IPS-15b (cell line): ENCODE data around the gene SNCB.

Experiments
- H3K27me3 ChIP-seq: one replicate; pipeline ENCODE4 v1.6.1; 2013; ENCODE audit warnings: low read length; ENCODE audit not compliant: control insufficient read depth, insufficient read depth
- H3K36me3 ChIP-seq: one replicate; pipeline ENCODE4 v1.6.1; 2013; ENCODE audit warnings: low read length; ENCODE audit not compliant: control insufficient read depth, insufficient read depth
- H3K4me1 ChIP-seq: one replicate; pipeline ENCODE4 v1.6.1; 2013; ENCODE audit warnings: mild to moderate bottlenecking, low read length; ENCODE audit not compliant: control insufficient read depth, insufficient read depth
- H3K4me3 ChIP-seq: one replicate; pipeline ENCODE4 v1.5.1; 2013; ENCODE audit warnings: low read depth, low read length
- H3K9ac ChIP-seq: one replicate; pipeline ENCODE4 v1.6.1; 2013; ENCODE audit warnings: low read depth, mild to moderate bottlenecking, low read length
- H3K9me3 ChIP-seq: one replicate; pipeline ENCODE4 v1.6.1; 2013; ENCODE audit warnings: mild to moderate bottlenecking, low read length; ENCODE audit not compliant: control insufficient read depth, insufficient read depth

SNCB gene

GRCh38 chr5:176639208-176639607 is 8.9 kb upstream of the SNCB start:
- H3K9ac ChIP-seq = no peak overlapping the region
- H3K4me1 ChIP-seq = peaks cover 6% of the 10 kb centered on the region
- peaks cover 6% of the 10 kb centered on the region for H3K27me3 ChIP-seq
- no peaks in the 10 kb centered on the region for H3K36me3 ChIP-seq
- H3K9me3 ChIP-seq = no peaks in the 10 kb centered on the region
- H3K4me3 ChIP-seq = no peak overlapping the region

DNA sequence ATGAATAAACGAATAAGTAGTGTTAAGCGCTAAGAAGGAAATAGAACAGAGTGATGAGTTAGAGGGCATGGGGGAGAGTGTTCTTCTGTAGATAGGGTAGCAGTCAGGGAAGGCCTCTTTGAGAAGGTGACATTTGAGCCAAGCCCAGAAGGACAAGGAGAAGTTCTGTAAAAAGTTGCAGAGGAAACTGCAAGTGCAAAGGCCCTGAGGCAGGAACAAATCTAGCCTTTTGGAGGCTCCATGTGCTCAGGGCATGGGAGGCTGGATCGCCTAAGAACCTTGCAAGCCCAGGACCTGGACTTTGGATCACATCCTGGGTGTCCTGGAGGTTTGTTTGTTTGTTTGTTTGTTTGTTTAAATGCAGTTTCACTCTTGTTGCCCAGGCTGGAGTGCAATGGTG is 8.1 kb upstream of the SNCB start:
- no peak overlapping the region for H3K4me3 ChIP-seq
- no peak overlapping the region for H3K9ac ChIP-seq
- no peaks in the 10 kb centered on the region for H3K9me3 ChIP-seq
- H3K4me1 ChIP-seq = no peaks in the 10 kb centered on the region
- peaks cover 7% of the 10 kb centered on the region for H3K27me3 ChIP-seq
- no peaks in the 10 kb centered on the region for H3K36me3 ChIP-seq

DNA sequence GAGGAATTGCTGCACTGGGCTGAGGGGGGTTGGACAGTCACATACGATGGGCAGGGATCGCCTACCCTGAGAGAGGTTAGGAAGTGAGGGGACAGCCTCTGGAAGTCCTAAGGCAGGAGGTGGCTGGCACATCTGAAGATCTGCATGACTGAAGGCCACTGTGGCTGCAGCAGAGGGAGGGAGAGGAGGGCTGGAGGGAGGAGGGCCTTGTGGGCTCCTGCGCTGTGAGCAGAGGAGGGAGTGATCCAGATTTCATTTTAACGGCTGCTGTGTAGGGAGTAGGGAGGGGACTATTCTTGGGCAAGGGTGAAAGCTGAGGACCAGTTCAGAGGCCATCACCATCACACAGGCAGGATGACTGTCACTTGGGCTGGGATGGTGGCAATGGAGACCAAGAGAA is 7.2 kb upstream of the SNCB start:
- no peak overlapping the region for H3K4me3 ChIP-seq
- H3K4me1 ChIP-seq = no peaks in the 10 kb centered on the region
- no peaks in the 10 kb centered on the region for H3K36me3 ChIP-seq
- H3K27me3 ChIP-seq = peaks cover 14% of the 10 kb centered on the region
- no peaks in the 10 kb centered on the region for H3K9me3 ChIP-seq
- H3K9ac ChIP-seq = no peak overlapping the region

DNA sequence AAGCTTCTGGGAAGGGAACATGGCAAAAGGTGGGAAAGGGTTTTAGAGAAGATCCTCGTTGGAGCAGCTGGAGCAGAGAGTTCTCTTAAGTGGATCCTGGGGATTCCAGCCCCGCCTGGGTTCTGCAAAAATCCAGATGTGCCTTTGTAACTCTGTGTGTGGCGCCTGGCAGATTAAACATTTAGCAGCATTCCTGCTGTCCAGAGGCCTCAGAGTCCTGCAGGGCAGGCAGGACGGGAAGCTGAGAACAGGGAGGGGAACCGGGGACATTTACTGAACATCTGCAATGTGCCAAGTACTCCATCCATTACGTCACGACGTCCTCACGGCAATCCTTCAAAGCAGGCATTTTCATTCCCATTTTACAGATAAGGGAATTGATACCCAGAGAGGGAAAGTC is 6.1 kb upstream of the SNCB start:
- Histone ChIP-seq H3K9me3 (no peaks in the 10 kb centered on the region), H3K9ac (no peak overlapping the region), H3K27me3 (peaks cover 20% of the 10 kb centered on the region), H3K4me3 (no peak overlapping the region), H3K36me3 (no peaks in the 10 kb centered on the region), H3K4me1 (peaks cover under 1% of the 10 kb centered on the region)

DNA sequence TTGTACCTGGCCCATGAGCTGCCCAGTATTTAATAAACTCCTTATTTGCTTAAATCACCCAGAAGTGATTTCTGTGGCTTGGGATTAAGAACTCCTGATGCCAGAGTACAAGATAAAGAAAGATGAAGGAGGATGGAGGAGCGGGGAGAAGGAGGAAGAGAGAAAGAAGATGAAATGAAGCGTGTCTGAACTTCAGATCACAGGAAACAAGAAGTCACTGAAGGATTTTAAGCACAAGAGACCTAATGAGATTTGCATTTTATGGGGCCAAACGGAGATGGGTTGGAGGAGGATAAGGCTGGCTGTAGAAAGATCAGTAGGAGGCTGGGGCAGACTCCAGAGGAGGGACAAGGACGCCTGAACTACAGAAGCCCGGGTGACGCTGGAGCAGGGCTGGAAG is 3.3 kb upstream of the SNCB start:
- Histone ChIP-seq H3K4me1 (peaks cover 7% of the 10 kb centered on the region), H3K36me3 (no peaks in the 10 kb centered on the region), H3K27me3 (peaks cover 37% of the 10 kb centered on the region), H3K4me3 (no peak overlapping the region), H3K9ac (no peak overlapping the region), H3K9me3 (no peaks in the 10 kb centered on the region)

- Histone ChIP-seq H3K9me3 (no peaks in the 10 kb centered on the region), H3K4me3 (no peak overlapping the region), H3K36me3 (no peaks in the 10 kb centered on the region), H3K4me1 (peaks cover 7% of the 10 kb centered on the region), H3K9ac (no peak overlapping the region), H3K27me3 (peaks cover 42% of the 10 kb centered on the region)
These were observed 2.4 kb upstream of the SNCB start for GRCh38 chr5:176632745-176633144.

DNA sequence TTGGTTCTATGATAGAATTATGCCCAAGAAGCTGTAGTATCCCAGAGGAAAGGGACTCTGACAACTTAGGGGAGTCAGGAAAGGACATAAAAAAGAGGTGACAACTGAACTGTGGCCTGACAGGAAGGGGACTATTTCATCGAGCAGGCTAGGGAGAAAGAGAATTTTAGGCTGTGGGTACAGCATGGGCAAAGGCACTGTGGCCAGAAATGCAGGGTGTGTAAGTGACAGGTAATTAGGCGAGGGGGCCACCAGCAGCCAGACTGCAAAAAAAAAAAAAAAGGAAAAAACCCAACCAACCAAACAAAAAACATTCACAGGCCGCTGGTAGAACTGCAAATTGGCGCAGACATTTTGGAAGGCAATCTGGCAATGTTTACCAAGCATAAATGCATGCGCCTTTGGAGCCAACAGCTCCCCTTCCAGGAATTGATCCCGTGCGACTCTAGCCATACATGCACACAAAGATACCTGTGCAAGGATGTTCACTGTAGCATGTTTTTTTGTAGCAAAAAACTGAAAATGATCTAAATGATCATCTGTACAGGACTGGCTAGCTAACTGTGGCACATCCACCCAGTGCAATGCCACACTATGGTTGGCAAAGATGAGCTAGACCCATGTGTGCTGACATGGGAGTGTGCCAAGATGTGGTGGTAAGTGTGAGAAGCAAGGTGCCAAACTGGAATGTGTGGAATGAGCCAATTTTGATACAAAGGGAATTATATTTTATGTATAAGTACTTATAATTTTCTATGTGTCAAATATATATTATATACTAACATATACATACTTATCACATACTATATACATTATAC is 1.3 kb upstream of the SNCB start:
- H3K9ac ChIP-seq = no peak overlapping the region
- H3K9me3 ChIP-seq = no peaks in the 10 kb centered on the region
- H3K27me3 ChIP-seq = peaks cover 48% of the 10 kb centered on the region
- H3K4me1 ChIP-seq = peaks cover 7% of the 10 kb centered on the region
- peak overlapping the region; percentile 95 for H3K4me3 ChIP-seq
- H3K36me3 ChIP-seq = no peaks in the 10 kb centered on the region

DNA sequence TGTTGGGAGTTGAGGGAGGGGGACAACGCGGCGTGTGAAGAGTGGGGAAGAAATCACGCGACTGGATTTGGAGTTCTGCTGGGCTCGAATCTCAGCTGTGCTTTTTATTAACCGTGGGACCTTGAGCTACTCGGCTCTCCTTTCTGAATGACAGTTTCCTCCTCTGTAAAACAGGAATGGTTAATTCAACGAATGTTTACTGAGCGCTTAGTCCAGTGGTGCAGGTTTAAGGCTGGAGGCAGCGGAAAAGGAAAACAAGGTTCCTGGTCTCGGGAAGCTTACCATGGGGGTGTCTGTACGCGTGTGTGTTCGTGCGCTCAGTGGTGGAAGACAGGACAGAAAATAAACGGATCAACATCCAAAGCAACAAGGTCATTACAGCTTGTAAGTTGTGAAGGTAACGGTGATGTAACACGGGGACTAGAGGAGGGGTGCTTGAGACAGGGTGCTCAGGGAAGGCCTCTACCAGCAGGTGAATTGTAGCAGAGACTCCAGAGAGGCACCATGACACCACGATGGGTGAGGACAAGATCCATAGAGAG is 418 bp upstream of the SNCB start:
- no peaks in the 10 kb centered on the region for H3K9me3 ChIP-seq
- no peaks in the 10 kb centered on the region for H3K36me3 ChIP-seq
- H3K27me3 ChIP-seq = peaks cover 48% of the 10 kb centered on the region
- H3K4me3 ChIP-seq = peak overlapping the region; percentile 95
- H3K4me1 ChIP-seq = peaks cover 7% of the 10 kb centered on the region
- H3K9ac ChIP-seq = no peak overlapping the region

DNA sequence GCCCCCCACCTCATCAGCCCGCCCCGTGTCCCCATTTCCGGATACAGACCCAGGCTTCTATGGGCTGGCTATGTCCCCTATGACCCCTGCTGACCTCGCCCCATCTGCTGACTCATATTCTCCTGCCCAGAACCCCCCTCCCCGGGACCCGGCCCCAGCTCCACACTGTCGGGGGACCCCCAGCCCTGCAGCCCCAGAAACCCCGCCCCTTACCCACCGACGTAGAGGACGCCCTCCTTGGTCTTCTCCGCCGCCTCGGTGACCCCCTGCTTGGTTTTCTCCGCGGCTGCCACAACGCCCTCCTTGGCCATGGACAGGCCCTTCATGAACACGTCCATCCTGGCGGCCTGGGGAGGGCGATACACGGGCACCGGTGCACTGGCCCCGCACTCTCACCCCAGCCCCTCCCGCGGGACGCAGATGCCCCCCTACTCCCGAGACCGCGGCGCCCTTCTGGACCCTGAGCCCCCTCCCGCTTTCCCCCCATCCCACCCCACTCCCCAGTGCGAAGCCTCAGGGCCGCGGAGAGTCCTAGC is 949 bp downstream of the SNCB start:
- Histone ChIP-seq H3K27me3 (peaks cover 46% of the 10 kb centered on the region), H3K4me3 (peak overlapping the region; percentile 95), H3K9ac (no peak overlapping the region), H3K9me3 (no peaks in the 10 kb centered on the region), H3K4me1 (peaks cover 7% of the 10 kb centered on the region), H3K36me3 (no peaks in the 10 kb centered on the region)

- Histone ChIP-seq H3K27me3 (peaks cover 46% of the 10 kb centered on the region), H3K4me1 (peaks cover 7% of the 10 kb centered on the region), H3K9ac (no peak overlapping the region), H3K9me3 (no peaks in the 10 kb centered on the region), H3K4me3 (peak overlapping the region; percentile 95), H3K36me3 (no peaks in the 10 kb centered on the region)
These were observed 1.7 kb downstream of the SNCB start for GRCh38 chr5:176628406-176629228.

- Histone ChIP-seq H3K36me3 (no peaks in the 10 kb centered on the region), H3K4me3 (no peak overlapping the region), H3K27me3 (peaks cover 38% of the 10 kb centered on the region), H3K4me1 (peaks cover 7% of the 10 kb centered on the region), H3K9me3 (no peaks in the 10 kb centered on the region), H3K9ac (no peak overlapping the region)
These were observed 2.8 kb downstream of the SNCB start for GRCh38 chr5:176627582-176627981.
